ENCODE data around the gene GMDS.

GRCh38 chr6:2175825-2176224 lies 69.6 kb downstream of the GMDS start:
- TF ChIP-seq CREB1 (IDR thresholded peaks at IDR 0.05) (no peak), CREB1 (CRISPR knock-in tag; IDR thresholded peaks at IDR 0.05) (no peak), POLR2AphosphoS5 (IDR thresholded peaks at IDR 0.05; ENCODE audit: low read depth, low read length) (no peak), ZNF589 (CRISPR knock-in tag; conservative IDR thresholded peaks at IDR 0.05) (no peak), POLR2A (IDR thresholded peaks at IDR 0.05; ENCODE audit: insufficient read depth in 1 of 2, low read depth in 2 of 2, low read length in 2 of 2) (no peak), RBM22 (optimal IDR thresholded peaks at IDR 0.05; ENCODE audit: low read length) (no peak)
